Measurements from ENCODE around the gene RMND5A.

RMND5A gene

DNA sequence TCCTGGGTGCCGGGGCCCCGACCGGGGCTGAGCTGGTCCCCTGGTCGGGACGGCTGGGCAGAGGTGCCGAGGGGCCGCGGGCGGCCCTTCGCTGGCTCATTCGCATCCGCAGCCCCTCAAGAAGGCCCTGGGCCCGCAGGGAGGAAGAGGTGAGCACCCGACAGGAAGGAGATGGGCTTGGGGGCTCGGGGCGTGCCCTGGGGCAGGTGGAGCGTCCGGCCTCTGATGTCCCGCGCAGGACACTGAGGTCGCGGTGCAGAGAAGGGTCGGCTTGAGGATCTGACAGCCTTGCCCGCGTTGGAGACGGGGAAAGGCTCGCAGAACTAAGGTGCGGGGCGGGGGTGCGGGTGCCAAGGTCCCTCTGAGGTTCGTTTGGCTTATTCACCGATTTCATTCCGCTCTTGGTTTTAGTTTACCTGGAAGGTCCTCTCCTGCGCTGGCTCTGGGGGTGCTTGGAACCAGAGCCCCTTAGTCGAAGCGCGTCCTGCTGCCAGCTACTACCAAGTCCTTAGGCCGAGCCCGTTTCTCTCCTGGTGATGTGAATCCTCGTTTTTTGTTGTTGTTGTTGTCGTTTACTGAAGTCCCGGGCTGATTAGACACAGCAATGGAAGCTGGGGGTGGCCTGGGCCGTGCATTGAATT is 89.5 kb downstream of the RMND5A start:
- no peak overlapping the region for H3K4me3 ChIP-seq (replicated peaks; ENCODE audit: low read depth, low read length)
- no peak for DNase-seq (ENCODE audit: extremely low read depth, low read depth)
- TF ChIP-seq CTCF (IDR thresholded peaks at IDR 0.05; ENCODE audit: low read depth, low read length, missing control alignments) = no peak

DNA sequence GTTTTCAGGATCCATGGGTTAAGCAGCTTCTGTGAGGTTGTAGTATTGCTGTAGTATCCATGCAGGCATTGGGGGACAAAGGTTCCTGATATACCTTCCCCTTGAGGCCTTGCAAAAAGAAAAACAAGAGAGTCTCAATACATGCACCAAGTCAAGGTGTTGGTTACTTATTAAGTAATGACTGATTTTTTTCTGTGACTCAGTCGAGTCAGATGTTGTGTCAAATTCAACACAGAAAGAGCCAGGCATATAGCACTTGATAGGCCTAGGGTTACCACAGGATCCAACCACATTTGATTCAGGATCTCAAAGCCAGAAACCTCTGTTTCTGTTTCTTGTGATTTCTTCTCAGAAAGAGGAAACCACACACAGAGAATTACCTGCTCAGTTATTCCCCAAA is 95.5 kb downstream of the RMND5A start:
- no peak for DNase-seq (ENCODE audit: extremely low read depth, low read depth)
- no peak overlapping the region for H3K4me3 ChIP-seq (replicated peaks; ENCODE audit: low read depth, low read length)
- TF ChIP-seq CTCF (IDR thresholded peaks at IDR 0.05; ENCODE audit: low read depth, low read length, missing control alignments) = no peak

DNA sequence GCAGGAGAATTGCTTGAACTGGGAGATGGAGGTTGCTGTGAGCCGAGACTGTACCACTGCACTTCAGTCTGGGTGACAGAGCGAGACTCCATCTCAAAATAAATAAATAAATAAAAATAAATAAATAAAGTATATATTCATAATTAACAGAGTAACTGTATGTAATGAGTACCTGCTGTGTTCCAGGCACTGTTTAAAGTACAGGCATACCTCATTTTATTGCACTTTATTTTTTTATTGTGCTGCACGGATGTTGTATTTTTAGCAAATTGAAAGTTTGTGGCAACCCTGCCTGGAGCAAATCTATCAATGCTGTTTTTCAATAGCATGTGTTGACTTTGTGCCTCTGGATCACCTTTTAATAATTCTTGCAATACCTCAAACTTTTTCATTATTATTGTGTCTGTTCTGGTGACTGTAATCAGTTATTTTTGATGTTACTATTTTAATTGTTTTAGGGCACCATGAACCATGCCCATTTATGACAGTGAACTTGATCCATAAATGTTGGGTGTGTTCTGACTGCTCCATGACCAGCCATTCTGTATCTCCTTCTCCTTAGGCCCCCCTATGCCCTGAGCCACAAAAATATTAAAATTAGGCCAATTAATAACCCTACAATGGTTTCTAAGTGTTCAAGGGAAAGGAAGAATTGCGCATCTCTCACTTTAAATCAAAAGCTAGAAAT is 98.2 kb downstream of the RMND5A start:
- DNase-seq (ENCODE audit: extremely low read depth, low read depth) = no peak
- no peak for TF ChIP-seq CTCF (IDR thresholded peaks at IDR 0.05; ENCODE audit: low read depth, low read length, missing control alignments)

GRCh38 chr2:86818957-86819356 is 98.9 kb downstream of the RMND5A start:
- DNase-seq (ENCODE audit: extremely low read depth, low read depth) = no peak
- no peak for TF ChIP-seq CTCF (IDR thresholded peaks at IDR 0.05; ENCODE audit: low read depth, low read length, missing control alignments)

More for the DNA sequence above, 98.2 kb downstream of the RMND5A start:
- H3K4me3 ChIP-seq (replicated peaks; ENCODE audit: low read depth, low read length) = no peak overlapping the region

DNA sequence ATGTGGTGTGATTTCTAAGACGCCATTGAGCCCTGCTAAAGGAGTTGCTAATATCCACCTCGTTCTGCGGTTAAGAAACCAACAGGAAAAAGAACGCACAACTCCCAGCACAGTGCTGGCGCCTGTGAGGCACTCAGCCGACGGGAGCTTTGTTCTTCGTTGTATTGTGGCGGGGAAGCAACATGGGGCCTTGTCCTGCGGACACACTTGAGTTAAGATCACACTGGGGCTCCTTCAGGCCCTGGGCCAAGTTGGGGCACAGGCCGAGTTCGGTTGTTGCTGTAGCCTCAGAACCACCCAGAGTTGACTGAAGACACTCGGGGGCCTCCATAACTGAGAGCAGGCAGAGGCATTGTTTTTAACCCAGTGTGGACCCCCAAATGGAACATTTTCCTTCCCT is 101.2 kb downstream of the RMND5A start:
- H3K4me3 ChIP-seq (replicated peaks; ENCODE audit: low read depth, low read length) = no peak overlapping the region
- no peak for TF ChIP-seq CTCF (IDR thresholded peaks at IDR 0.05; ENCODE audit: low read depth, low read length, missing control alignments)
- no peak for DNase-seq (ENCODE audit: extremely low read depth, low read depth)

More at GRCh38 chr2:86818957-86819356, 98.9 kb downstream of the RMND5A start:
- H3K4me3 ChIP-seq (replicated peaks; ENCODE audit: low read depth, low read length) = no peak overlapping the region

- TF ChIP-seq CTCF (IDR thresholded peaks at IDR 0.05; ENCODE audit: low read depth, low read length, missing control alignments) = no peak
- DNase-seq (ENCODE audit: extremely low read depth, low read depth) = no peak
- H3K4me3 ChIP-seq (replicated peaks; ENCODE audit: low read depth, low read length) = no peak overlapping the region
Measured at GRCh38 chr2:86821842-86822241, 101.8 kb downstream of the RMND5A start.

All from HFF-Myc (cell line).